GM12878 (cell line): ENCODE data around the gene EHD2. TPM values are rescaled to one million over a fixed set of nuclear protein-coding genes. Genes with fewer than 3 reads are reported as not detected.

Experiments
- ATAC-seq: fragments of 200-7000 bp; cut with Tn5 transposase; 3 replicates; pipeline ENCODE4 v1.9.1; 2020; ENCODE audit warnings: mild to moderate bottlenecking, moderate library complexity
- BruUV-seq: library from RNA; stranded (reverse); fragments of 400-500 nt; replicated peaks from 2 replicates; lab custom pipeline; 2021; lab: Mats Ljungman, UMichigan
- CTCF ChIA-PET: fragments of 300-600 bp; sonication (Branson Sonifier 250); formaldehyde crosslinking; extraction: SDS; loops from one replicate; lab custom pipeline; 2021; ENCODE audit warnings: inconsistent platforms; lab: Yijun Ruan, JAX
- POLR2A ChIA-PET: fragments of 350-600 bp; formaldehyde crosslinking; extraction: SDS; loops from one replicate; lab custom pipeline; 2021; ENCODE audit warnings: inconsistent platforms; lab: Charles Lee
- RAD21 ChIA-PET: fragments of 300-600 bp; sonication (Branson Sonifier 250); formaldehyde crosslinking; loops from one replicate; lab custom pipeline; 2023; ENCODE audit warnings: antibody characterized with exemption; ENCODE audit not compliant: unreplicated experiment; lab: Charles Lee
- SMC1A ChIA-PET: fragments of 300-600 bp; sonication (Branson Sonifier 250); formaldehyde crosslinking; loops from one replicate; lab custom pipeline; 2023; ENCODE audit not compliant: unreplicated experiment, uncharacterized antibody; lab: Charles Lee
- DNase-seq: peaks from one replicate; pipeline ENCODE4 v3.0.0-alpha.2; 2011; ENCODE audit warnings: low read depth, low spot score
- FAIRE-seq: peaks from 3 replicates; lab custom pipeline; 2011; peaks lifted over from hg19 to GRCh38; lab: Jason Lieb, UNC
- H2AFZ ChIP-seq: 2 replicates; pipeline ENCODE4 v1.6.0; 2011; ENCODE audit warnings: low read depth, low read length, control low read depth; ENCODE audit not compliant: control insufficient read depth
- H3K27ac ChIP-seq: 2 replicates; pipeline ENCODE4 v1.5.1; 2011; ENCODE audit warnings: control low read depth; ENCODE audit not compliant: control insufficient read depth, insufficient read depth
- H3K27me3 ChIP-seq, 2 experiments: replicated peaks in 1 of 2; 2 replicates each; pipeline versions ENCODE4 v1.6.0 to v1.6.1; 2011; ENCODE audit warnings: low read length in 1 of 2; ENCODE audit not compliant: control insufficient read depth in 2 of 2, insufficient read depth in 2 of 2
- H3K36me3 ChIP-seq, 2 experiments: 2 replicates each; pipeline ENCODE4 v1.5.1; 2011; ENCODE audit warnings: low read length in 1 of 2; ENCODE audit not compliant: control insufficient read depth in 2 of 2, insufficient read depth in 2 of 2
- H3K4me1 ChIP-seq: 2 replicates; pipeline ENCODE4 v1.6.1; 2011; ENCODE audit warnings: mild to moderate bottlenecking, low read length, moderate library complexity, mixed read lengths; ENCODE audit not compliant: control insufficient read depth, insufficient read depth
- H3K4me2 ChIP-seq: 2 replicates; pipeline ENCODE4 v1.6.0; 2011; ENCODE audit warnings: control low read depth; ENCODE audit not compliant: control insufficient read depth, insufficient read depth
- H3K4me3 ChIP-seq: fragments of 200-600 bp; sonication (generic); 2 replicates; pipeline ENCODE4 v1.5.1; 2016
- H3K79me2 ChIP-seq: 2 replicates; pipeline ENCODE4 v1.6.0; 2011; ENCODE audit warnings: low read length; ENCODE audit not compliant: control insufficient read depth, insufficient read depth
- H3K9ac ChIP-seq: 2 replicates; pipeline ENCODE4 v1.8.0; 2011; ENCODE audit warnings: low read length, control low read depth, mixed read lengths; ENCODE audit not compliant: control insufficient read depth, insufficient read depth
- H3K9me3 ChIP-seq: replicated peaks from 3 replicates; pipeline ENCODE4 v1.5.1; 2011; ENCODE audit warnings: mild to moderate bottlenecking, low read length; ENCODE audit not compliant: control insufficient read depth, insufficient read depth
- H4K20me1 ChIP-seq: 2 replicates; pipeline ENCODE4 v1.6.0; 2011; ENCODE audit not compliant: control insufficient read depth, insufficient read depth
- CHD4 ChIP-seq: fragments of 200-600 bp; sonication (generic); IDR thresholded peaks from 2 replicates; pipeline ENCODE4 v1.6.1; 2016; ENCODE audit warnings: mild to moderate bottlenecking
- CREM ChIP-seq: IDR thresholded peaks from 2 replicates; pipeline ENCODE4 v1.6.1; 2014; ENCODE audit warnings: antibody characterized with exemption, low read depth
- ELK1 ChIP-seq: IDR thresholded peaks from 2 replicates; pipeline ENCODE4 v1.6.1; 2012; ENCODE audit warnings: low read depth, low read length, improper control_type of control experiment
- FOXM1 ChIP-seq: IDR thresholded peaks from 2 replicates; pipeline ENCODE4 v1.6.1; 2012; ENCODE audit warnings: low read depth, mild to moderate bottlenecking, inconsistent platforms, low read length, moderate library complexity
- MAX ChIP-seq: IDR thresholded peaks from 2 replicates; pipeline ENCODE4 v1.6.1; 2012; ENCODE audit warnings: low read depth, low read length, improper control_type of control experiment
- RAD51 ChIP-seq: fragments of 450-650 bp; IDR thresholded peaks from 2 replicates; pipeline ENCODE4 v1.6.1; 2016; ENCODE audit warnings: moderate library complexity, mild to moderate bottlenecking, inconsistent platforms
- SIN3A ChIP-seq: IDR thresholded peaks from 2 replicates; pipeline ENCODE4 v1.6.1; 2012; ENCODE audit warnings: low read depth, low read length, improper control_type of control experiment
- ZNF592 ChIP-seq: fragments of 450-650 bp; IDR thresholded peaks from 2 replicates; pipeline ENCODE4 v1.6.1; 2017; ENCODE audit warnings: mild to moderate bottlenecking, moderate library complexity
- ZNF687 ChIP-seq: fragments of 450-650 bp; IDR thresholded peaks from 2 replicates; pipeline ENCODE4 v1.6.1; 2017; ENCODE audit warnings: mild to moderate bottlenecking, moderate library complexity
- WGBS: methylation state at CpG from one replicate; pipeline ENCODE4 v1.1.6; 2016; ENCODE audit warnings: low lambda C conversion rate; ENCODE audit not compliant: insufficient replicate concordance, insufficient coverage; ENCODE audit errors: missing lambda C conversion rate; 5-methylcytosine and 5-hydroxymethylcytosine counted together
- in situ Hi-C: fragments of 300-500 bp; cut with MboI; formaldehyde crosslinking; loops from 9 replicates; pipeline ENCODE4 v1.14.3; 2018; ENCODE audit warnings: mixed read lengths
- intact Hi-C: fragments of 100-400 bp; cut with micrococcal nuclease; formaldehyde crosslinking; loops from one replicate; pipeline ENCODE4 v1.14.2; 2022; ENCODE audit not compliant: unreplicated experiment
- polyA plus RNA-seq, 11 experiments: library from polyadenylated mRNA; depleted of rRNA in 4 of 11; unstranded in 6 of 11; stranded (reverse) in 5 of 11; fragments of >200 nt; fragmentation: Nextera tagmentation in 4 of 11; fragmentation: Illumina TruSeq in 1 of 11; extraction: Ambion mirVana in 4 of 11; extraction: Trizol in 1 of 11; gene quantifications; 1 replicate in 1 of 11; 2 replicates in 10 of 11; pipeline versions ENCODE4 v1.2.1 to v1.2.3, GENCODE V29; 2011 to 2016; ENCODE audit warnings: inconsistent platforms in 2 of 11, missing spikeins in 2 of 11, low read depth in 1 of 11
- total RNA-seq, 4 experiments: library from RNA; depleted of rRNA in 3 of 4; stranded (reverse); fragments of >200 nt in 3 of 4; fragmentation: Illumina TruSeq in 1 of 4; extraction: Trizol in 1 of 4; gene quantifications; 2 replicates each; pipeline versions ENCODE4 v1.2.1 to v1.2.3, GENCODE V29; 2013 to 2021

Gene EHD2
- total and polyA plus RNA-seq, 10 of the 15 experiments (the other 5 are each of a cell fraction or from before 2014, with no cell fraction given) = 0.12 to 0.24 (median 0.23) TPM; not detected in 7

- RAD21 ChIA-PET = no interaction called here
- Histone ChIP-seq H3K4me1 (no peaks in the 10 kb centered on the region), H2AFZ (no peak overlapping the region), H3K4me3 (no peak overlapping the region), H3K36me3 (peaks cover 0 to 9% of the 10 kb centered on the region in 2 experiments; a peak in 2 of 4 replicates), H3K4me2 (no peak overlapping the region), H3K79me2 (no peaks in the 10 kb centered on the region), H4K20me1 (no peaks in the 10 kb centered on the region), H3K9me3 (no peaks in the 10 kb centered on the region), H3K27me3 (no peaks in the 10 kb centered on the region), H3K27ac (no peak overlapping the region), H3K9ac (no peak overlapping the region)
- SMC1A ChIA-PET = no interaction called here
- POLR2A ChIA-PET = no interaction called here
- no TSS peak for BruUV-seq
- TF ChIP-seq FOXM1 (no peak), SIN3A (no peak), CHD4 (no peak), MAX (no peak), CREM (no peak), ELK1 (no peak), ZNF592 (no peak), ZNF687 (no peak), RAD51 (no peak)
- FAIRE-seq = no peak
- in situ Hi-C loops = no loop called here
- CTCF ChIA-PET = interaction anchor here (1.5 kb wide), 1 partner anchor 69 kb away, joined by 3 read pairs; no protein-coding TSS in a partner anchor
- intact Hi-C loops = no loop called here
- ATAC-seq = no peak
- no peak for DNase-seq
- WGBS = 92% methylated on average over 30 of the region's 30 CpGs
These were observed 33.8 kb upstream of the EHD2 start for GRCh38 chr19:47679251-47679900.
